ENCODE measurements around the gene HDAC4.

HDAC4 gene

GRCh38 chr2:239238839-239239606, 161.8 kb downstream of the HDAC4 start:
- peak overlapping the region; percentile 76 for H3K27ac ChIP-seq
- H3K4me1 ChIP-seq (ENCODE audit: control insufficient read depth in 1 of 2, insufficient read depth in 1 of 2, low read depth in 1 of 2, low read length in 1 of 2): peaks cover 75 to 79% of the 10 kb centered on the region in 2 experiments
- no peaks in the 10 kb centered on the region for H3K27me3 ChIP-seq
- H3K4me3 ChIP-seq (ENCODE audit: low read depth in 1 of 2, low read length in 1 of 2): peak overlapping the region in 1 of 2 experiments; percentile 54
- no peaks in the 10 kb centered on the region for H3K9me3 ChIP-seq
- TF ChIP-seq, protein P1, sequence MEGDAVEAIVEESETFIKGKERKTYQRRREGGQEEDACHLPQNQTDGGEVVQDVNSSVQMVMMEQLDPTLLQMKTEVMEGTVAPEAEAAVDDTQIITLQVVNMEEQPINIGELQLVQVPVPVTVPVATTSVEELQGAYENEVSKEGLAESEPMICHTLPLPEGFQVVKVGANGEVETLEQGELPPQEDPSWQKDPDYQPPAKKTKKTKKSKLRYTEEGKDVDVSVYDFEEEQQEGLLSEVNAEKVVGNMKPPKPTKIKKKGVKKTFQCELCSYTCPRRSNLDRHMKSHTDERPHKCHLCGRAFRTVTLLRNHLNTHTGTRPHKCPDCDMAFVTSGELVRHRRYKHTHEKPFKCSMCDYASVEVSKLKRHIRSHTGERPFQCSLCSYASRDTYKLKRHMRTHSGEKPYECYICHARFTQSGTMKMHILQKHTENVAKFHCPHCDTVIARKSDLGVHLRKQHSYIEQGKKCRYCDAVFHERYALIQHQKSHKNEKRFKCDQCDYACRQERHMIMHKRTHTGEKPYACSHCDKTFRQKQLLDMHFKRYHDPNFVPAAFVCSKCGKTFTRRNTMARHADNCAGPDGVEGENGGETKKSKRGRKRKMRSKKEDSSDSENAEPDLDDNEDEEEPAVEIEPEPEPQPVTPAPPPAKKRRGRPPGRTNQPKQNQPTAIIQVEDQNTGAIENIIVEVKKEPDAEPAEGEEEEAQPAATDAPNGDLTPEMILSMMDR (IDR thresholded peaks at IDR 0.05): no peak
- peaks cover 24% of the 10 kb centered on the region for H3K36me3 ChIP-seq

DNA sequence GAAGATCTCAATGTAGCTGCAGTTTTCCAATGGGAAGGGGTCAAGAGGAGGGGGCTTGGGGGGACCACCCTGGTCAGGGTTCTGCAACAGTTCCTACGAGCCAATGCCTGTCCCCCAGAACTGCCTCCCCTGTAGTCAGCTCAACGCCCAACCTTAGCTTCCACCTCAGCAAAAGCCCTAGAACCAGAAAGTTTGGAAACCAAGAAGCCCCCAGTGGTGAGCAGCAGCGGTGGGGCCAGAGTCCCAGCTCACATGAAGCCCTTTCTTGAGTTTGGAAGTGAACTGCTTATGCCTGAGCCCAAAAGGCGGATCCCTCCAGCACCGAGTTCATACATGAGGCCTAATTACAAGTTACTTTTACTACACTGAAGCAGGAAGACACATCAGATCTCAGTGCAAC, 162.4 kb downstream of the HDAC4 start:
- Histone ChIP-seq H3K4me1 (ENCODE audit: control insufficient read depth in 1 of 2, insufficient read depth in 1 of 2, low read depth in 1 of 2, low read length in 1 of 2) (peaks cover 73 to 75% of the 10 kb centered on the region in 2 experiments), H3K27ac (peak overlapping the region; percentile 27), H3K27me3 (no peaks in the 10 kb centered on the region), H3K36me3 (peaks cover 31% of the 10 kb centered on the region), H3K4me3 (ENCODE audit: low read depth in 1 of 2, low read length in 1 of 2) (no peak overlapping the region), H3K9me3 (no peaks in the 10 kb centered on the region)
- TF ChIP-seq, protein P1 (IDR thresholded peaks at IDR 0.05): no peak

DNA sequence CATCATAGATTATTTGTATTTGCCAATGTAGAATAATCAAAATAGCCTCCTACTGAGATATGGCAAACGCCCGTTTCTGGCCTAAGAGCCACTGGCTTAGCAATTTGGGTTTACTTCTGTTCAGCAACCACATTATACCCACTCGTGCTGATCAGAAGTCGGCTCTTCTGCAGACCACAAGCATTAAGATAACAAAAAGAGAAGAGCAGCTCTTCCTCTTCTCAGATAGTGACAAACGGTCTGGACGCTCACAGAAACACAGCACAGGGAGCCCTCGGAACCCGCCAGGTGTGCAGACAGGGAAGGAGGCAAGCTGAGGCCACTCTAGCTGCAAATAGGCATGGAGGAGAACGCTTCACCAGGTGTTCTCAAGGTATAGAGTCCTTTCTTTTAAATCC, 164.0 kb downstream of the HDAC4 start:
- Histone ChIP-seq H3K27me3 (no peaks in the 10 kb centered on the region), H3K36me3 (peaks cover 31% of the 10 kb centered on the region), H3K4me1 (ENCODE audit: control insufficient read depth in 1 of 2, insufficient read depth in 1 of 2, low read depth in 1 of 2, low read length in 1 of 2) (peaks cover 57 to 65% of the 10 kb centered on the region in 2 experiments), H3K27ac (peak overlapping the region; percentile 64), H3K4me3 (ENCODE audit: low read depth in 1 of 2, low read length in 1 of 2) (peak overlapping the region in 1 of 2 experiments; percentile 6), H3K9me3 (no peaks in the 10 kb centered on the region)
- TF ChIP-seq, protein P1 (IDR thresholded peaks at IDR 0.05): no peak

- Histone ChIP-seq H3K9me3 (no peaks in the 10 kb centered on the region), H3K27ac (peak overlapping the region; percentile 64), H3K27me3 (no peaks in the 10 kb centered on the region), H3K36me3 (peaks cover 31% of the 10 kb centered on the region), H3K4me1 (ENCODE audit: control insufficient read depth in 1 of 2, insufficient read depth in 1 of 2, low read depth in 1 of 2, low read length in 1 of 2) (peaks cover 55 to 64% of the 10 kb centered on the region in 2 experiments), H3K4me3 (ENCODE audit: low read depth in 1 of 2, low read length in 1 of 2) (peak overlapping the region in 1 of 2 experiments; percentile 6)
- TF ChIP-seq, protein P1 (IDR thresholded peaks at IDR 0.05): no peak
Observed at GRCh38 chr2:239236043-239236807, 164.6 kb downstream of the HDAC4 start.

DNA sequence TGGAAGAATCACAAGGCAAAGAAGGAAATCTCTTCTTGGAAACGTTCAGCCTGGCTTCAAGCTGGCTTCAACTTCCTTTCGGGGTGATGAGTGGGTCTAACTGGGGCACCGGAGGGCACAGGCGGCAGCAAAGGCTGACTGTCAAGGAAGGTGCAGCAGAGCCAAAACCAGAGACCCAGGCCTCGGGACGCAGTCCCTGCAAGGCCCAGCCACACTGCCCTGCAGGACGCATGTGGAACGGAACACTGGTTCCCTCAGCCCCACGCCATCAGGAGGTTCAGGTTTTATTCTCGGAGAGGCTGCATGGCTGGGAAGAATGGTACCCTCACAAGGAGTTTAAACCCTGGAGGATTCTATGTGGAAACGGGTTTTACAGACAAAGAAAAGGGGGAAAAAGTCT, 165.5 kb downstream of the HDAC4 start:
- Histone ChIP-seq H3K36me3 (peaks cover 31% of the 10 kb centered on the region), H3K9me3 (no peaks in the 10 kb centered on the region), H3K4me3 (ENCODE audit: low read depth in 1 of 2, low read length in 1 of 2) (no peak overlapping the region), H3K27me3 (no peaks in the 10 kb centered on the region), H3K27ac (no peak overlapping the region), H3K4me1 (ENCODE audit: control insufficient read depth in 1 of 2, insufficient read depth in 1 of 2, low read depth in 1 of 2, low read length in 1 of 2) (peaks cover 55 to 64% of the 10 kb centered on the region in 2 experiments)
- TF ChIP-seq, protein P1 (IDR thresholded peaks at IDR 0.05): no peak
